AG04450 (cell line): Measurements from ENCODE around the gene HOXA13. TPM values are rescaled to one million over a fixed set of nuclear protein-coding genes. Genes with fewer than 3 reads are reported as not detected.

Experiments used
- CTCF ChIA-PET: fragments of 300-600, 350-600 bp; formaldehyde crosslinking; extraction: SDS; loops from one replicate; lab custom pipeline; 2022; ENCODE audit warnings: antibody characterized with exemption, inconsistent platforms; lab: Charles Lee
- POLR2A ChIA-PET: fragments of 350-600 bp; formaldehyde crosslinking; extraction: SDS; loops from one replicate; lab custom pipeline; 2021; ENCODE audit warnings: antibody characterized with exemption, inconsistent platforms; lab: Yijun Ruan, JAX
- DNase-seq: peaks from one replicate; pipeline ENCODE4 v3.0.0-alpha.2; 2011; ENCODE audit warnings: low read depth, low spot score
- H3K27ac ChIP-seq: one replicate; pipeline ENCODE4 v1.5.1; 2012; ENCODE audit warnings: low read depth, low read length, control low read depth
- H3K27me3 ChIP-seq: one replicate; pipeline ENCODE4 v1.6.0; 2012; ENCODE audit warnings: low read length; ENCODE audit not compliant: control insufficient read depth, insufficient read depth
- H3K4me3 ChIP-seq: 2 replicates; pipeline ENCODE4 v1.5.1; 2011; ENCODE audit warnings: mild to moderate bottlenecking, low read depth, low read length, control low read depth
- H3K9me3 ChIP-seq: 2 replicates; pipeline ENCODE4 v1.5.1; 2012; ENCODE audit warnings: low read length; ENCODE audit not compliant: control insufficient read depth, insufficient read depth
- CTCF ChIP-seq: IDR thresholded peaks from 2 replicates; pipeline ENCODE4 v1.5.1; 2011; ENCODE audit warnings: low read depth, low read length, control low read depth, inconsistent platforms
- polyA plus RNA-seq: library from polyadenylated mRNA; depleted of rRNA; stranded (reverse); fragments of >200 nt; gene quantifications from 2 replicates; pipeline ENCODE4 v1.2.3, GENCODE V29; 2011

The HOXA13 gene
- polyA plus RNA-seq, 1 experiment, result not detected

- CTCF ChIA-PET, result interaction anchor here (0.6 to 1.3 kb wide), 7 partner anchors 11 to 1343 kb away, joined by 3 to 7 read pairs (median 3); no protein-coding TSS in a partner anchor
- H3K4me3 ChIP-seq, result peak overlapping the region; percentile 43
- peak; percentile 24 for TF ChIP-seq CTCF
- no peak for DNase-seq
- peaks cover 70% of the 10 kb centered on the region for H3K27me3 ChIP-seq
- POLR2A ChIA-PET, result no interaction called here
- peaks cover 7% of the 10 kb centered on the region; the same call in 1 of the 2 replicates for H3K9me3 ChIP-seq
- no peak overlapping the region for H3K27ac ChIP-seq
Measured at GRCh38 chr7:27235387-27236311, 35.8 kb upstream of the HOXA13 start.

- peaks cover 60% of the 10 kb centered on the region for H3K27me3 ChIP-seq
- H3K4me3 ChIP-seq, result no peak overlapping the region
- ChIA-PET POLR2A (no interaction called here), CTCF (interaction anchor here (0.6 kb wide), 1 partner anchor 188 kb away, joined by 5 read pairs; no protein-coding TSS in a partner anchor)
- DNase-seq, result no peak
- no peak for TF ChIP-seq CTCF
- no peaks in the 10 kb centered on the region; the same call in 1 of the 2 replicates for H3K9me3 ChIP-seq
- no peak overlapping the region for H3K27ac ChIP-seq
Measured at GRCh38 chr7:27229448-27229847, 29.6 kb upstream of the HOXA13 start.

GRCh38 chr7:27224983-27225934 lies 25.4 kb upstream of the HOXA13 start:
- Histone ChIP-seq H3K27me3 (peaks cover 86% of the 10 kb centered on the region), H3K27ac (no peak overlapping the region), H3K9me3 (no peaks in the 10 kb centered on the region; the same call in 1 of the 2 replicates), H3K4me3 (no peak overlapping the region)
- CTCF ChIA-PET, result interaction anchor here (0.6 to 1.8 kb wide), 3 partner anchors 10 to 406 kb away, joined by 3 to 8 read pairs (median 5); no protein-coding TSS in a partner anchor
- POLR2A ChIA-PET, result no interaction called here
- TF ChIP-seq CTCF, result no peak
- DNase-seq, result no peak

- no peak for DNase-seq
- Histone ChIP-seq H3K9me3 (no peaks in the 10 kb centered on the region; the same call in 1 of the 2 replicates), H3K27me3 (peaks cover 87% of the 10 kb centered on the region), H3K4me3 (no peak overlapping the region), H3K27ac (no peak overlapping the region)
- ChIA-PET CTCF (interaction anchor here (0.6 to 1.6 kb wide), 3 partner anchors 11 to 44 kb away, joined by 3 to 4 read pairs (median 3); no protein-coding TSS in a partner anchor), POLR2A (no interaction called here)
- TF ChIP-seq CTCF, result no peak
Measured at GRCh38 chr7:27223941-27224575, 24.2 kb upstream of the HOXA13 start.
